ENCODE results near the gene MLH3. TPM values are rescaled to one million over a fixed set of nuclear protein-coding genes. Genes with fewer than 3 reads are reported as not detected.

Gene MLH3
- total and polyA plus RNA-seq, 2 of the 13 experiments (the other 11 are each of a cell fraction or from before 2014, with no cell fraction given), result 14.4 to 24.8 TPM

DNA sequence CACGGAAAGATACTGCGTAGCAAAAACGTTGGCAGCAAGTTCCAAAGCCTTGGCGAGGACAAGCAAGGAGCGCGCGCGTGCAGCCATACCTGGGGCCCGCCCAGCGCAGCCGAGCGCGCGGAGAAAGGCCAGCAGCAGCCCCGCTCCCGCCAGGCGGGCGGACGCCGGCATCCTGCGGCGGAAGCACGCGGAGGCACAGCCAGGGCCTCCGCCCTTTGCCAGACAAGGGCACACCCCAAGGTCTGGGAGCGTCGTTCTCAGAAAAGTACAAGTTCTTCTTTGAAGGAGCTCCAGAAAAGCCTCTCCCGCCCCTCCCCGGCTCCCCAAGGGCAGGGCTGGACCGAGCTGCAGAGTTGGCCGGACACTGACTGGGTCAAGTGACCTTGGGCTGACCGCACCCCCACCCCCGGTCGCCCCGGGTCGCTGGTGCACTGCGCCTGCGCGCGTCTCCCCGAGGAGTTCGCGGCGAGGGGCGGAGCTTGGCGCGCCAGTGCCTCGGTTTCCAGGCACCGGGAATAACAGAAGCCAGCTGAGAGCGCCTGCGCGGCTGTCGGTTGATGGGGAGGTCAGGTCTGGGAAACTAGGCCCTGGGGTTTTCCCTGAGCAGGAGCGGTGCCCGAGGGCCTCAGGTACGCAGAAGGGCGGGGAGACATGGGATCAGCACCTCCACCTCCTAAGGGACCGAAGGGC lies 18.0 kb upstream of the MLH3 start, which contains the start of gene ZC2HC1C (continued):
- TF ChIP-seq NBN (conservative IDR thresholded peaks at IDR 0.05), result no peak
- TF ChIP-seq, protein P1, sequence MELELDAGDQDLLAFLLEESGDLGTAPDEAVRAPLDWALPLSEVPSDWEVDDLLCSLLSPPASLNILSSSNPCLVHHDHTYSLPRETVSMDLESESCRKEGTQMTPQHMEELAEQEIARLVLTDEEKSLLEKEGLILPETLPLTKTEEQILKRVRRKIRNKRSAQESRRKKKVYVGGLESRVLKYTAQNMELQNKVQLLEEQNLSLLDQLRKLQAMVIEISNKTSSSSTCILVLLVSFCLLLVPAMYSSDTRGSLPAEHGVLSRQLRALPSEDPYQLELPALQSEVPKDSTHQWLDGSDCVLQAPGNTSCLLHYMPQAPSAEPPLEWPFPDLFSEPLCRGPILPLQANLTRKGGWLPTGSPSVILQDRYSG (CRISPR knock-in tag; IDR thresholded peaks at IDR 0.05), result peak; percentile 68; the same call in 1 of the 2 replicates
- TF ChIP-seq, protein P2, sequence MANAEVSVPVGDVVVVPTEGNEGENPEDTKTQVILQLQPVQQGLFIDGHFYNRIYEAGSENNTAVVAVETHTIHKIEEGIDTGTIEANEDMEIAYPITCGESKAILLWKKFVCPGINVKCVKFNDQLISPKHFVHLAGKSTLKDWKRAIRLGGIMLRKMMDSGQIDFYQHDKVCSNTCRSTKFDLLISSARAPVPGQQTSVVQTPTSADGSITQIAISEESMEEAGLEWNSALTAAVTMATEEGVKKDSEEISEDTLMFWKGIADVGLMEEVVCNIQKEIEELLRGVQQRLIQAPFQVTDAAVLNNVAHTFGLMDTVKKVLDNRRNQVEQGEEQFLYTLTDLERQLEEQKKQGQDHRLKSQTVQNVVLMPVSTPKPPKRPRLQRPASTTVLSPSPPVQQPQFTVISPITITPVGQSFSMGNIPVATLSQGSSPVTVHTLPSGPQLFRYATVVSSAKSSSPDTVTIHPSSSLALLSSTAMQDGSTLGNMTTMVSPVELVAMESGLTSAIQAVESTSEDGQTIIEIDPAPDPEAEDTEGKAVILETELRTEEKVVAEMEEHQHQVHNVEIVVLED (CRISPR knock-in tag; IDR thresholded peaks at IDR 0.05; ENCODE audit: borderline replicate concordance), result peak; percentile 52; the same call in 1 of the 2 replicates
- TF ChIP-seq ZNF652 (CRISPR knock-in tag; IDR thresholded peaks at IDR 0.05; ENCODE audit: borderline replicate concordance, low read depth), result no peak
- TF ChIP-seq, protein P3, sequence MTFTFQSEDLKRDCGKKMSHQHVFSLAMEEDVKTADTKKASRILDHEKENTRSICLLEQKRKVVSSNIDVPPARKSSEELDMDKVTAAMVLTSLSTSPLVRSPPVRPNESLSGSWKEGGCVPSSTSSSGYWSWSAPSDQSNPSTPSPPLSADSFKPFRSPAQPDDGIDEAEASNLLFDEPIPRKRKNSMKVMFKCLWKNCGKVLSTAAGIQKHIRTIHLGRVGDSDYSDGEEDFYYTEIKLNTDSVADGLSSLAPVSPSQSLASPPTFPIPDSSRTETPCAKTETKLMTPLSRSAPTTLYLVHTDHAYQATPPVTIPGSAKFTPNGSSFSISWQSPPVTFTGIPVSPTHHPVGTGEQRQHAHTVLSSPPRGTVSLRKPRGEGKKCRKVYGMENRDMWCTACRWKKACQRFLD (CRISPR knock-in tag; IDR thresholded peaks at IDR 0.05; ENCODE audit: borderline replicate concordance), result no peak; the same call in 1 of the 2 replicates
- TF ChIP-seq POGZ (CRISPR knock-in tag; IDR thresholded peaks at IDR 0.05), result peak; percentile 60
- TF ChIP-seq FOSL1 (CRISPR knock-in tag; IDR thresholded peaks at IDR 0.05; ENCODE audit: borderline replicate concordance), result 0 out of 2 replicates have a peak, but pooled peaks have one; percentile 6
- TF ChIP-seq TBX3 (IDR thresholded peaks at IDR 0.05; ENCODE audit: borderline replicate concordance), result no peak
- TF ChIP-seq SMYD3 (CRISPR knock-in tag; IDR thresholded peaks at IDR 0.05), result no peak
- no peak for TF ChIP-seq CC2D1A (CRISPR knock-in tag; IDR thresholded peaks at IDR 0.05)
- peak; percentile 73; the same call in 1 of the 2 replicates for TF ChIP-seq EED (CRISPR knock-in tag; IDR thresholded peaks at IDR 0.05)
- TF ChIP-seq ZKSCAN8 (CRISPR knock-in tag; IDR thresholded peaks at IDR 0.05; ENCODE audit: borderline replicate concordance), result no peak
- no peak for TF ChIP-seq ATF7-NPFF (CRISPR knock-in tag; IDR thresholded peaks at IDR 0.05; ENCODE audit: low read depth)
- TF ChIP-seq ZNF350 (CRISPR knock-in tag; IDR thresholded peaks at IDR 0.05; ENCODE audit: borderline replicate concordance, low read depth), result peak; percentile 34; the same call in 1 of the 2 replicates
- TF ChIP-seq ZNF878 (CRISPR knock-in tag; IDR thresholded peaks at IDR 0.05), result 0 out of 2 replicates have a peak, but pooled peaks have one; percentile 49
- TF ChIP-seq, protein P4, sequence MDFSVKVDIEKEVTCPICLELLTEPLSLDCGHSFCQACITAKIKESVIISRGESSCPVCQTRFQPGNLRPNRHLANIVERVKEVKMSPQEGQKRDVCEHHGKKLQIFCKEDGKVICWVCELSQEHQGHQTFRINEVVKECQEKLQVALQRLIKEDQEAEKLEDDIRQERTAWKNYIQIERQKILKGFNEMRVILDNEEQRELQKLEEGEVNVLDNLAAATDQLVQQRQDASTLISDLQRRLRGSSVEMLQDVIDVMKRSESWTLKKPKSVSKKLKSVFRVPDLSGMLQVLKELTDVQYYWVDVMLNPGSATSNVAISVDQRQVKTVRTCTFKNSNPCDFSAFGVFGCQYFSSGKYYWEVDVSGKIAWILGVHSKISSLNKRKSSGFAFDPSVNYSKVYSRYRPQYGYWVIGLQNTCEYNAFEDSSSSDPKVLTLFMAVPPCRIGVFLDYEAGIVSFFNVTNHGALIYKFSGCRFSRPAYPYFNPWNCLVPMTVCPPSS (IDR thresholded peaks at IDR 0.05), result no peak
- TF ChIP-seq, protein P5, sequence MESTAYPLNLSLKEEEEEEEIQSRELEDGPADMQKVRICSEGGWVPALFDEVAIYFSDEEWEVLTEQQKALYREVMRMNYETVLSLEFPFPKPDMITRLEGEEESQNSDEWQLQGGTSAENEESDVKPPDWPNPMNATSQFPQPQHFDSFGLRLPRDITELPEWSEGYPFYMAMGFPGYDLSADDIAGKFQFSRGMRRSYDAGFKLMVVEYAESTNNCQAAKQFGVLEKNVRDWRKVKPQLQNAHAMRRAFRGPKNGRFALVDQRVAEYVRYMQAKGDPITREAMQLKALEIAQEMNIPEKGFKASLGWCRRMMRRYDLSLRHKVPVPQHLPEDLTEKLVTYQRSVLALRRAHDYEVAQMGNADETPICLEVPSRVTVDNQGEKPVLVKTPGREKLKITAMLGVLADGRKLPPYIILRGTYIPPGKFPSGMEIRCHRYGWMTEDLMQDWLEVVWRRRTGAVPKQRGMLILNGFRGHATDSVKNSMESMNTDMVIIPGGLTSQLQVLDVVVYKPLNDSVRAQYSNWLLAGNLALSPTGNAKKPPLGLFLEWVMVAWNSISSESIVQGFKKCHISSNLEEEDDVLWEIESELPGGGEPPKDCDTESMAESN (CRISPR knock-in tag; conservative IDR thresholded peaks at IDR 0.05), result peak; percentile 82; the same call in 1 of the 2 replicates
- TF ChIP-seq ZNF143 (CRISPR knock-in tag; IDR thresholded peaks at IDR 0.05), result no peak
- no peak for TF ChIP-seq MLLT10 (CRISPR knock-in tag; IDR thresholded peaks at IDR 0.05)
- TF ChIP-seq MTF2 (CRISPR knock-in tag; IDR thresholded peaks at IDR 0.05; ENCODE audit: borderline replicate concordance), result peak; percentile 82; the same call in 1 of the 2 replicates
- TF ChIP-seq MAFK (conservative IDR thresholded peaks at IDR 0.05 in 1 of 2, IDR thresholded peaks at IDR 0.05 in 1 of 2; ENCODE audit: low read length in 2 of 2), result no peak
- TF ChIP-seq, protein P6, sequence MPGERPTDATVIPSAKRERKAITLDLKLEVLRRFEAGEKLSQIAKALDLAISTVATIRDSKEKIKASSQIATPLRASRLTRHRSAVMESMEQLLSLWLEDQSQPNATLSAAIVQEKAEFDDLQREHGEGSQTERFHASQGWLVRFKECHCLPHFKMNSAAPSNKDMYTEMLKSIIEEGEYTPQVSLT (CRISPR knock-in tag; IDR thresholded peaks at IDR 0.05; ENCODE audit: borderline replicate concordance, low read depth), result no peak; the same call in 1 of the 2 replicates

Measured in HepG2 (cell line).